Muscle layer of duodenum (tissue), 2 donors: Measurements from ENCODE around the gene RASAL2.

ENCODE experiments used
- H3K27ac ChIP-seq: one replicate; pipeline ENCODE4 v1.7.0; 2013; ENCODE audit warnings: mild to moderate bottlenecking, low read length
- H3K27me3 ChIP-seq: one replicate; pipeline ENCODE4 v1.7.0; 2013; ENCODE audit warnings: low read depth, mild to moderate bottlenecking, control low read depth, low read length
- H3K36me3 ChIP-seq, 2 donors: one replicate each; pipeline ENCODE4 v1.7.0; 2013; ENCODE audit warnings: low read length in 2 of 2, control low read depth in 1 of 2, mild to moderate bottlenecking in 1 of 2; ENCODE audit not compliant: insufficient read depth in 2 of 2, control insufficient read depth in 1 of 2
- H3K4me1 ChIP-seq, 2 donors: one replicate each; pipeline ENCODE4 v1.7.0; 2013; ENCODE audit warnings: low read length in 2 of 2, mild to moderate bottlenecking in 2 of 2, control low read depth in 1 of 2, moderate library complexity in 1 of 2; ENCODE audit not compliant: insufficient read depth in 2 of 2, control insufficient read depth in 1 of 2
- H3K4me3 ChIP-seq, 2 donors: one replicate each; pipeline ENCODE4 v1.7.0; 2013; ENCODE audit warnings: low read length in 2 of 2, low read depth in 1 of 2, mild to moderate bottlenecking in 1 of 2
- H3K9me3 ChIP-seq, 2 donors: one replicate each; pipeline ENCODE4 v1.7.0; 2013; ENCODE audit warnings: low read length in 2 of 2, control low read depth in 1 of 2, mild to moderate bottlenecking in 1 of 2; ENCODE audit not compliant: control insufficient read depth in 1 of 2
- donor health status: healthy.

RASAL2 gene

DNA sequence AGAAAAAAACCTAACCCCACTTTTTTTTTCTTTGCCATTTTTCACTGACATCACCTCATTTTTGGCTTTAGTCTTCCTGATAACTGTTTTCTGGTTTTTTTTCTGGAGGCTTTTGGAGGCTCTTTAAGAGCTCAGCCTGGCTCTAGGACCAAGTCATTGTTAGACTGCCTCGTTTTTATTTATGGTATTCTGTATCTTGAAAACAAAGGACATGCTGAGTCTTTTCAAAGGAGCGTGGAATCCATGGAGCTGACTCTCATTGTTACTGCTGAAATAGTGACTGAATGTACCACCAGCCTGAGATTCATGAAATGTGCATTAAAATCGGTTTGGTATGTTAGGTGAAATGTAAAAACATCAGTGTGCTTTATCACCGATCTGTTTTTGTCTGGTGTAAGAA is 28.0 kb downstream of the RASAL2 start:
- H3K4me1 ChIP-seq, result peaks cover 0 to 6% of the 10 kb centered on the region in 2 donors
- no peaks in the 10 kb centered on the region for H3K27me3 ChIP-seq
- H3K4me3 ChIP-seq, result no peak overlapping the region

DNA sequence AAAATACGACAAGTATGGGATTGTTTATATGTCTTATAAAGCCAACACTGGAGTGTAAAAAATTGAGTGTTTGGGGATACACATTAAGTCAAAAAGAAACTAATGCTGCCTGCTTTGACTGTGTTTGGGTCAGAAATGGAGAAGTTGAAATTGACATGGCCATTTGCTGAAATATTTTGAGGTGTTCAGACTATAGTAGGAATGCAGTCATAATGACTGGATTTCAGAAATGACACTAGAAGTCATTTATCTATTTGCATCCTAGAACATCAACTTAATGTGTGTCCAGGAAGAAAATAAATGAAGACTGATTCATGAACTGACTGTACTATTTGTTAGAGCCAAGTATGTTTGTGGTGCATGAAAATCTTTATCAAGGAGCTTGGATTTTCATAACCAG is 28.4 kb downstream of the RASAL2 start:
- Histone ChIP-seq H3K4me1 (peaks cover 0 to 6% of the 10 kb centered on the region in 2 donors), H3K27me3 (no peaks in the 10 kb centered on the region), H3K4me3 (no peak overlapping the region), H3K27ac (no peak overlapping the region), H3K9me3 (no peaks in the 10 kb centered on the region), H3K36me3 (no peaks in the 10 kb centered on the region)

More for the DNA sequence above, 28.0 kb downstream of the RASAL2 start:
- Histone ChIP-seq H3K9me3 (no peaks in the 10 kb centered on the region), H3K27ac (no peak overlapping the region), H3K36me3 (no peaks in the 10 kb centered on the region)

DNA sequence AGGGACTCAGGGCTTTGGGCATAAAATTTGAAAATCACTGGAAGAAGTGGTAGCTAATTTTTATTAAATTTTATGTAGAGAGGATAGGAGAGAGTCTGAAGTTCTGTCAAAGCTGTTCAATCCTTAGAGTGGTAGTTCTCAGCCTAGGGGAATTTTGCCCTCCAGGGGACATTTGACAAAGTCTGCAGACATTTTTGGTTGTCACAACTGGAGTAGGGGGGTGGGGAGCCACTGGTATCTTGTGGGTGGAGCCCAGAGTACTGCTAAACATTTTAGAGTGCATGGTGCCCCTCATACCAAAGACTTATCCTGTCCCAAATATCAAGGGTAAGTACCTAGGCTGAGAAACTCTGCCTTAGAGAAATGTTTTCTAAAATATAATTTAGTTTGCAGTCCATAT is 30.2 kb downstream of the RASAL2 start:
- Histone ChIP-seq H3K9me3 (no peaks in the 10 kb centered on the region), H3K27me3 (no peaks in the 10 kb centered on the region), H3K4me1 (peaks cover 0 to 6% of the 10 kb centered on the region in 2 donors), H3K36me3 (no peaks in the 10 kb centered on the region), H3K4me3 (no peak overlapping the region), H3K27ac (no peak overlapping the region)

DNA sequence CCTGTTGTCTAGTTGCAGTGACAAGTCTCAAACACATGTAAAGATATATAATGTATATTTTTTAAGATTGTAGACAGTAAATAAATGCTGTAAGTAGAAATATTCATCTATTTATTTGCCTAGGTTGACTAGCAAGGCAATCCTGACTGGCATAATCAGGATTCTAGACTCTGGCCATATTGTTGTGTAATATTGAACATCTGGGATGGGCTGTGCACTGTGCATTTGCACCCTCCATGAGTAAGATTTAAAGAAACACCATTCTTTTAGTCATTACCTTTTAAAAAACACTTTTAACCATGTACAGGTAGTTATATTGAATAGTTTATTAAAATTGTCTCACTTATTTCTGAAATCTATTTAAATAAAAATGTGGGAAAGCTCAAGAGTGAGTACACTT is 32.4 kb downstream of the RASAL2 start:
- no peaks in the 10 kb centered on the region for H3K36me3 ChIP-seq
- H3K27me3 ChIP-seq, result no peaks in the 10 kb centered on the region
- H3K27ac ChIP-seq, result no peak overlapping the region
- H3K4me3 ChIP-seq, result no peak overlapping the region
- H3K4me1 ChIP-seq, result peaks cover 0 to 6% of the 10 kb centered on the region in 2 donors
- H3K9me3 ChIP-seq, result no peaks in the 10 kb centered on the region

DNA sequence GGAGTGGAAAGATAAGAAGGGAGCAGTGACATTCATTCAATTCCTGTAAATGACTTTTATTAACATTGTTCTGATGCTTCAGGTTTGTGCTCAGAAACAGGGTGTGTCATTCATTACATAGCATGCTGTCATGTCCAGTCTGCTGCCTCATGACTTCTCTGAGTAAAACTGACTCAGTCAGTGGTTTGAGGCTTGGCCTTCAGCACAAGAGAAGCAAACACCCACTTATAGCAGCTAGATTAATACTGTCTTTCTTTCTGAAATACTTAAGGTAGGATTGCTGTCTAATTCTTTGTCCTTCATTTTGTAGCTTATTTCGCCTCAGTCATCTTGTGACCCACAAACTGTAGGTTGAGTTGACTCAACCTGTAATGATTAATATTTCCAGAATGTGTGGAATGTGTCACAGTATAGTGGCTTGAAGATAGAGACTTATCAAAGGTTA is 32.9 kb downstream of the RASAL2 start:
- H3K36me3 ChIP-seq, result no peaks in the 10 kb centered on the region
- peaks cover 0 to 6% of the 10 kb centered on the region in 2 donors for H3K4me1 ChIP-seq
- H3K27me3 ChIP-seq, result no peaks in the 10 kb centered on the region
- no peak overlapping the region for H3K27ac ChIP-seq
- no peaks in the 10 kb centered on the region for H3K9me3 ChIP-seq
- no peak overlapping the region for H3K4me3 ChIP-seq

DNA sequence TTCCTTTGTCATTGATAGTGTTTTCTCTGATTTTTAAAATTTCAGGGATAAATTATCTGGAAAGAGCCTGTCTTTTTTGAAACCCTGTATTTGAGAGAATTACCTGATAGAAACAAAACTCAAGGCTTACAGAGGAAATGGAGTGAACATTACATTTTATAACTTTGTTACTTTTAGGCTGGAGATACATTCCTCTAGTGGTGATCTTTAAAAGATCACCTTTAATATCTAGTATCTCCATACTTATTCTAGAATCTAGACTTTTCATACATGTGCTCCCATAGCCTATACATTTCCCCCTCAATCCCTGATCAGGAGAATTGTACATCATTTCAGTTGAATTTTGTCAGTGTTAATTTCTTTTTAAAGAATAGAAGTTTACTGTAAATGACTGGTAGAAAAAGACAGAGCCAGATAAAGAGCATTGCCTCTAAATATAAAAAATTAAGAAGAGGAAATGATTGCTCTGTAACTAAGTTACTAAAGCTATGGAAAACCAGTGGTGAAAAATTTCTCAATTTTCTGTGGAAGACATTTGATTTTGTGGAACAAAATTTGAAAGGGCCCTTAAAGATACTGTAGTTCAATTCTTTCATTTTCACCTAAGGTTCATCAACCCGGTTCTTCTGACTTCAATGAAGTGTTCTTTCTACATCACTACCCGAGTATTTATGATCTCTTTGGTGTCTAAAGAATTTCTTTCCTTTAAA is 33.7 kb downstream of the RASAL2 start:
- H3K27ac ChIP-seq, result no peak overlapping the region
- H3K9me3 ChIP-seq, result no peaks in the 10 kb centered on the region

DNA sequence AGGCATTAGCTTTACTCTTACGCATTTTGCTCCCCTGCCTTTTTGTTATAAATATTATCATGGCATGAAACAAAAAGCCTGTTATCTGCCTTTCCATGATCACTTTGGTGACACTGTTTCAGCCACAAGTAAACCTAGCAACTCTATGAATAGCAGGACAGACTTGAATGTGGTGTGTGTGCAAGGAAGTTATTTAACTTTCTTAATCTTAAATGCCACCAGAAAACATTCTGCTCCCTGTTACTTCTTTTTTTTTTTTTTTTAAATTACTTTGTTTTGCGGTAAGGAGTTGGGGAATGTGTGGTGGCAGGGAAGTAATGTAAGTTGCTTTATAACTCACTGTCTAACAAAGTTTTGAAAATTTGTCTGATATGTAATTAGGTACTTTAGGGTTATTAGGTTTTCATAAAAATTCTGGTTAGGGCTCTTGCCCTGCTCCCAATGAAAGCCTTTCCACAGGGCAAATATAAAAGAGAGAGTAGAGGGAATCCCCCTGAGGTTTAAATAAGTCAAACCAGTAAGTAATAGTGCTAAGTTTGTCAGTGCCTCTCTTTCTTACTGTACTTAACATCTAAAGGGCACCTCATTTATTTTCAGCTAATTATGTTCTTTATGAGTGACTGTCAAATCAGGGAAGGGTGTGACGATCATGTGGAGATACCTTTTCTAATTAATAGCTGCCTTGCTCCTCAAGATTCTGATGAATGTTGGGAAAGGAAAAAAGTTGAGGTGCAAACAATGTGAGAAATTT is 39.5 kb downstream of the RASAL2 start:
- H3K9me3 ChIP-seq, result no peaks in the 10 kb centered on the region
- no peaks in the 10 kb centered on the region for H3K27me3 ChIP-seq
- no peak overlapping the region for H3K4me3 ChIP-seq
- H3K4me1 ChIP-seq, result peaks cover 0 to 16% of the 10 kb centered on the region in 2 donors
- no peak overlapping the region for H3K27ac ChIP-seq
- H3K36me3 ChIP-seq, result no peaks in the 10 kb centered on the region

More for the DNA sequence above, 33.7 kb downstream of the RASAL2 start:
- Histone ChIP-seq H3K27me3 (no peaks in the 10 kb centered on the region), H3K4me1 (peaks cover 0 to under 1% of the 10 kb centered on the region in 2 donors), H3K36me3 (no peaks in the 10 kb centered on the region), H3K4me3 (no peak overlapping the region)

DNA sequence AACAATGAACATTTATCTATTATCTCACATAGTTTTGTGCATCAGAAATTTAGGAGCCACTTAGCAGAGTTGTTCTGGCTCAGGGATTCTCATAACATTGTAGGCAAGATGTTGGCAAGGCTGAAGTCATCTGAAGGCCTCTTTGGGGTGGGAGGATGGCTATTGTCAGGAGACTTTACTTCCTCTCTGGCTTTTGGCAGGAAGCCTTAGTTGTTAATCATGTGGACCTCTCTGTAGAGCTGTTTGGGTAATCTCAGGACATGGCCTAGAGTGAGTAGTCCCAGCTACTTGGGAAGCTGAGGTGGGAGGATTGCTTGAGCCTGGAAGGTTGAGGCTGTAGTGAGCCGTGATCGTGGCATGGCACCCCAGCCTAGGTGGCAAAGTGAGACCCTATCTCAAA is 40.2 kb downstream of the RASAL2 start:
- H3K4me3 ChIP-seq, result no peak overlapping the region
- no peak overlapping the region for H3K27ac ChIP-seq
- H3K36me3 ChIP-seq, result no peaks in the 10 kb centered on the region
- H3K4me1 ChIP-seq, result peaks cover 0 to 16% of the 10 kb centered on the region in 2 donors
- H3K27me3 ChIP-seq, result no peaks in the 10 kb centered on the region
- H3K9me3 ChIP-seq, result no peaks in the 10 kb centered on the region

DNA sequence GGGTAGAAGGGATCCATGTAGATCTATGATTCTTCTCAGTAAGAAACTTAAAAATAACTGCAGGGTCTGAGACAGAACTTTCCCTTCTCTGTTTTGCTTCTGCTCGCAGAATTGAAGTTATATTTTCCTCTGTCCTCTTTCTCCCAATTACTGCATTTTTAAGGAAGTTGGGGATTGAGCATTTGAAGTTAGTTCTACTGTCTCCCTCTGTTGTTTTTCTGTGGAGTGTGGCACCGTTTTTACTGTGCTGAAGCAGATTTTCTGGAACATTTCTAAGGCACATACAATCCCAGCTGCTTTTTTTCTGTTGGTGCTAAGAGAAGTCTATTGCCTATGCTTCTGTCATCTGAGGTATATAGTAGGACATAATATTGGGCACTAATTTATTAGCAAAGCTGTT is 43.3 kb downstream of the RASAL2 start:
- Histone ChIP-seq H3K36me3 (no peaks in the 10 kb centered on the region), H3K4me1 (peaks cover 0 to 16% of the 10 kb centered on the region in 2 donors), H3K27me3 (no peaks in the 10 kb centered on the region), H3K9me3 (no peaks in the 10 kb centered on the region), H3K27ac (peak overlapping the region; percentile 22), H3K4me3 (no peak overlapping the region)

DNA sequence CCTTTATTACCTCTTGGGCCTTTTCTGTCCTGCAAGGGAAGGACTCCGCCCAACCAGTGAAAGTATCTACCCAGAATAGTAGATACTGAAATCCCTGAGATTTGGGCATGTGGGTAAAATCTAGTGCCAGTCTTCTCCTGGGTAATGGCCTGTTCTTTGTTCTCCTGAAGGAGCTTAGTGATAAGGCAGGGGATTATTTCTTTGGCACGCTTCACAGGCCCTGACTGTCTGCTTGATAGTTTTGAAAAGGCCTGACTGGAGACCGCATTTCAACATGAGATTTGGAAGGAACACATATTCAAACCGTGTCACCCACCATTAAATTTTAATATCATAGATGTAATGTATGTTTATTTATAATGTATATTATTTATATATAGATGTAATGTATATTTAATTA is 48.9 kb downstream of the RASAL2 start:
- no peaks in the 10 kb centered on the region for H3K4me1 ChIP-seq
- no peaks in the 10 kb centered on the region for H3K9me3 ChIP-seq
- no peaks in the 10 kb centered on the region for H3K27me3 ChIP-seq
- H3K27ac ChIP-seq, result no peak overlapping the region
- no peak overlapping the region for H3K4me3 ChIP-seq
- no peaks in the 10 kb centered on the region for H3K36me3 ChIP-seq

DNA sequence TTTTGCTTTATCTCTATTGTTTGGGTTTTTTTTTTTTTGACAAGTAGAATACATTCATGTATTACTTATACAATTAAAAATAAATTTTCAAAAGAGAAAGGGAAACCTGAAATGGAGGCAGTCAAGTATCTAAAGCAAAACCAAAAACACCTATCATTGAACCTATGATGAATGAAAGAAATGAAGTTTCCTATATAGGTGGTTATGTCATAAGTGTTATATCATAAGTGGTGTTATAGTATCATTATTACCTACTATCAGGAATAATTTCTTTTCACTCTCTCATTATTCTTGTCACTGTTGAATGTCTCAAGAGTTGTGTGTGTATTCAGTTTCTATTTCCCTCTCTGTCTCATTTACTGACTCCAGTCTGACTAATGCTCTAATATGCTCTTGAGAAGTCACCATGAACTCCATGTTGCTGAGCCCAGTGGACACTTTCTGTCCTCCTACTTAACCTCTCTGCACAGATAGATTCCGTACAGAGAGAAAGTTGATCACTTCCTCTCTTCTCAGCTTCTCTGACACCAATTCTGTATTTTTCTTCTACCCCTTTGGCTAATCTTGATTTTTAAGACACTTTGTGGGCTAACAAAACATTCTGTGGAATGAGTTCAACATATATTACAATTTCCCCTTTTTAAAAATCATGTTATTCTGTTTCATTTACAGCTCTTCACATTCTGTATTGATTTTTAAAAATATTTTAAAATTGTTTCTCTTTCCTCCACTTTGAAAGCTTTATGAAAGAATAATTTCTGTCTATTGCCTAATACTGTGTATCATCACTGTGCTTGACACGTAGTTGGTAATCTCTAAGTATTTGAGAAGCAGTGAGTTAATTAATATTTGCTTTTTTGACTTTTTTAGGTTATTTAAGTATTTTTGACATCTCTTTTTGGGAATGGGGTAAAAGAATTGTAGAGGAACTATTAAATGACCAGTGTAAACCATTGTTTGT is 50.1 kb downstream of the RASAL2 start:
- no peaks in the 10 kb centered on the region for H3K9me3 ChIP-seq
- no peaks in the 10 kb centered on the region for H3K4me1 ChIP-seq
- no peaks in the 10 kb centered on the region for H3K27me3 ChIP-seq
- H3K27ac ChIP-seq, result no peak overlapping the region
- H3K4me3 ChIP-seq, result no peak overlapping the region
- H3K36me3 ChIP-seq, result no peaks in the 10 kb centered on the region
